ENCODE data around the gene TNFAIP8L1.
"Not testable (repeated sequence)": the region's sequence is repeated elsewhere in the genome, so short reads cannot be mapped to it uniquely, and the experiment has no call there.

The TNFAIP8L1 gene

GRCh38 chr19:4638828-4639530, at the start of gene TNFAIP8L1:
Gene TNFAIP8L1 (plus strand): TSS chr19:4639516. CDS start chr19:4651870, 12,354 bp downstream.
- peak; percentile 99 for DNase-seq

- peak; percentile 9 for DNase-seq
Measured at GRCh38 chr19:4589579-4590410, 49.5 kb upstream of the TNFAIP8L1 start.

GRCh38 chr19:4590559-4590958, 48.8 kb upstream of the TNFAIP8L1 start:
- no peak for DNase-seq

- DNase-seq, result no peak
Measured at GRCh38 chr19:4591320-4591719, 48.0 kb upstream of the TNFAIP8L1 start.

GRCh38 chr19:4592445-4592844, 46.9 kb upstream of the TNFAIP8L1 start:
- no peak for DNase-seq

GRCh38 chr19:4593409-4593851, 45.9 kb upstream of the TNFAIP8L1 start:
- DNase-seq, result no peak

GRCh38 chr19:4594201-4594600, 45.1 kb upstream of the TNFAIP8L1 start:
- no peak for DNase-seq

- not testable (repeated sequence) for DNase-seq
Measured at GRCh38 chr19:4595158-4595557, 44.2 kb upstream of the TNFAIP8L1 start.

GRCh38 chr19:4596033-4596904, 43.0 kb upstream of the TNFAIP8L1 start:
- DNase-seq, result no peak

GRCh38 chr19:4597278-4597974, 41.9 kb upstream of the TNFAIP8L1 start:
- no peak for DNase-seq

GRCh38 chr19:4597975-4598671, 41.2 kb upstream of the TNFAIP8L1 start:
- DNase-seq, result peak; percentile 52

- DNase-seq, result no peak
Measured at GRCh38 chr19:4598712-4599111, 40.6 kb upstream of the TNFAIP8L1 start.

- DNase-seq, result no peak
Measured at GRCh38 chr19:4600082-4600481, 39.2 kb upstream of the TNFAIP8L1 start.

GRCh38 chr19:4600893-4601292, 38.4 kb upstream of the TNFAIP8L1 start:
- no peak for DNase-seq

- no peak for DNase-seq
Measured at GRCh38 chr19:4602173-4602788, 37.0 kb upstream of the TNFAIP8L1 start.

- no peak for DNase-seq
Measured at GRCh38 chr19:4602915-4603314, 36.4 kb upstream of the TNFAIP8L1 start.

GRCh38 chr19:4604912-4605311, 34.4 kb upstream of the TNFAIP8L1 start:
- no peak for DNase-seq

- DNase-seq, result no peak
Measured at GRCh38 chr19:4606181-4606580, 33.1 kb upstream of the TNFAIP8L1 start.

- no peak for DNase-seq
Measured at GRCh38 chr19:4606921-4607678, 32.2 kb upstream of the TNFAIP8L1 start.

GRCh38 chr19:4609878-4610511, 29.3 kb upstream of the TNFAIP8L1 start:
- DNase-seq, result no peak
